SK-N-SH (cell line): Measurements from ENCODE around the gene ANKS6.

Experiments used
- CHD2 ChIP-seq: fragments of 150-350 bp; IDR thresholded peaks from 2 replicates; pipeline ENCODE4 v1.6.1; 2018; ENCODE audit warnings: low read length; ENCODE audit not compliant: partially characterized antibody
- ELF1 ChIP-seq: IDR thresholded peaks from 2 replicates; pipeline ENCODE4 v1.4.0; 2012
- FOXJ3 ChIP-seq: sonication (generic); formaldehyde crosslinking; IDR thresholded peaks from 2 replicates; pipeline ENCODE4 v1.5.1; 2020; ENCODE audit warnings: mild to moderate bottlenecking, missing genetic modification reagents
- FOXM1 ChIP-seq: IDR thresholded peaks from 2 replicates; pipeline ENCODE4 v1.4.0; 2012; ENCODE audit warnings: low read depth, mild to moderate bottlenecking
- JUND ChIP-seq: IDR thresholded peaks from 2 replicates; pipeline ENCODE4 v1.4.0; 2012
- MEF2A ChIP-seq: IDR thresholded peaks from 2 replicates; pipeline ENCODE4 v1.4.0; 2012; ENCODE audit warnings: low read depth, borderline replicate concordance
- MXI1 ChIP-seq: IDR thresholded peaks from 2 replicates; pipeline ENCODE4 v1.6.1; 2012; ENCODE audit warnings: mild to moderate bottlenecking, low read depth, low read length, improper control_type of control experiment
- POLR2AphosphoS5 ChIP-seq: IDR thresholded peaks from 2 replicates; pipeline ENCODE4 v1.6.1; 2012; ENCODE audit warnings: low read depth, low read length
- RAD21 ChIP-seq: IDR thresholded peaks from 2 replicates; pipeline ENCODE4 v1.6.1; 2012; ENCODE audit warnings: mild to moderate bottlenecking, low read length
- TAF1 ChIP-seq: IDR thresholded peaks from 2 replicates; pipeline ENCODE4 v1.6.1; 2012; ENCODE audit warnings: low read depth, mild to moderate bottlenecking, low read length, moderate library complexity, borderline replicate concordance
- TF ChIP-seq, protein P1 (sequence below): fragments of 200-600 bp; sonication (generic); IDR thresholded peaks from 2 replicates; pipeline ENCODE4 v1.6.1; 2017; ENCODE audit warnings: antibody characterized with exemption, mild to moderate bottlenecking, moderate library complexity
- TF ChIP-seq, protein P2 (sequence below): IDR thresholded peaks from 2 replicates; pipeline ENCODE4 v1.4.0; 2012; ENCODE audit warnings: low read depth

DNA sequence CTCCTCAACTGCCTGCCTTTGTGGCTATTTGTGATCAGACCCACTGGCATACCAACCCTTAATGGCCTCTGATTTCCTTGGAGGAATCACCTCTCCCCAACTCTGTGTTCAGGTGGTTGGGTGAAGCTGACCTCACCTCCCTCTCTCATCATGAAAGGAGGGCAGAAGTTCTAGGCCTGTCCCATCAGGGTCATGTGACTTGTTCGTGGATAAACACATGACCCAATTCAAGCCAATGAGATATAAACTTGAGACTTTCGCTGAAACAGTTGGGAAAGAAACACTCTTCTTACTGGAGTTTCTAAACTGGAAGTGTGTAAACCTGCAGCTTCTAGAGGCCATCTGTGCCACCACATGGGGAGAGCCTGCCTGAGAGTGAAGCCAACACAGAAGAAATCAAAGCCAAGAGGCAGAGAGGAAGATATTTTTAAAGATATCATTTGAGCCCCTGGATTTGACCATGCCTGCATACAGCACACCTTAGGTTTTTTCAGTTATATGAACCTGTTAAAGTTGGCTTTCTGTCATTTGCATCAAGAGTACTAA lies 93.4 kb downstream of the ANKS6 start:
- TF ChIP-seq, protein P1, sequence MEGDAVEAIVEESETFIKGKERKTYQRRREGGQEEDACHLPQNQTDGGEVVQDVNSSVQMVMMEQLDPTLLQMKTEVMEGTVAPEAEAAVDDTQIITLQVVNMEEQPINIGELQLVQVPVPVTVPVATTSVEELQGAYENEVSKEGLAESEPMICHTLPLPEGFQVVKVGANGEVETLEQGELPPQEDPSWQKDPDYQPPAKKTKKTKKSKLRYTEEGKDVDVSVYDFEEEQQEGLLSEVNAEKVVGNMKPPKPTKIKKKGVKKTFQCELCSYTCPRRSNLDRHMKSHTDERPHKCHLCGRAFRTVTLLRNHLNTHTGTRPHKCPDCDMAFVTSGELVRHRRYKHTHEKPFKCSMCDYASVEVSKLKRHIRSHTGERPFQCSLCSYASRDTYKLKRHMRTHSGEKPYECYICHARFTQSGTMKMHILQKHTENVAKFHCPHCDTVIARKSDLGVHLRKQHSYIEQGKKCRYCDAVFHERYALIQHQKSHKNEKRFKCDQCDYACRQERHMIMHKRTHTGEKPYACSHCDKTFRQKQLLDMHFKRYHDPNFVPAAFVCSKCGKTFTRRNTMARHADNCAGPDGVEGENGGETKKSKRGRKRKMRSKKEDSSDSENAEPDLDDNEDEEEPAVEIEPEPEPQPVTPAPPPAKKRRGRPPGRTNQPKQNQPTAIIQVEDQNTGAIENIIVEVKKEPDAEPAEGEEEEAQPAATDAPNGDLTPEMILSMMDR, result no peak
- TF ChIP-seq RAD21 (no peak), FOXJ3 (no peak), FOXM1 (no peak), JUND (no peak), POLR2AphosphoS5 (no peak), MXI1 (no peak), MEF2A (no peak), CHD2 (no peak), TAF1 (no peak), ELF1 (no peak)
- TF ChIP-seq, protein P2, sequence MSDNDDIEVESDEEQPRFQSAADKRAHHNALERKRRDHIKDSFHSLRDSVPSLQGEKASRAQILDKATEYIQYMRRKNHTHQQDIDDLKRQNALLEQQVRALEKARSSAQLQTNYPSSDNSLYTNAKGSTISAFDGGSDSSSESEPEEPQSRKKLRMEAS, result no peak
